Liver (tissue), 3 donors: ENCODE measurements around the gene FRMD1.

Experiments
- ATF3 ChIP-seq: IDR thresholded peaks from 2 replicates; pipeline ENCODE4 v1.6.1; 2016; ENCODE audit warnings: antibody characterized with exemption
- EGR1 ChIP-seq, 2 donors: IDR thresholded peaks; 2 replicates each; pipeline ENCODE4 v1.6.1; 2016 to 2018; ENCODE audit warnings: antibody characterized with exemption in 2 of 2, low read depth in 2 of 2
- FOXA1 ChIP-seq: IDR thresholded peaks from 2 replicates; pipeline ENCODE4 v1.6.1; 2016; ENCODE audit warnings: antibody characterized with exemption
- GABPA ChIP-seq, 2 donors: IDR thresholded peaks in 1 of 2; conservative IDR thresholded peaks in 1 of 2; 2 replicates each; pipeline ENCODE4 v1.6.1; 2016; ENCODE audit warnings: antibody characterized with exemption in 2 of 2, mild to moderate bottlenecking in 1 of 2, moderate library complexity in 1 of 2
- JUND ChIP-seq, 2 donors: IDR thresholded peaks; 2 replicates each; pipeline ENCODE4 v1.6.1; 2016; ENCODE audit warnings: antibody characterized with exemption in 2 of 2
- MAX ChIP-seq: IDR thresholded peaks from 2 replicates; pipeline ENCODE4 v1.6.1; 2016; ENCODE audit warnings: antibody characterized with exemption
- RAD21 ChIP-seq, 2 donors: IDR thresholded peaks; 2 replicates each; pipeline ENCODE4 v1.6.1; 2016; ENCODE audit warnings: antibody characterized with exemption in 2 of 2, mild to moderate bottlenecking in 2 of 2
- RXRA ChIP-seq, 2 donors: IDR thresholded peaks; 2 replicates each; pipeline ENCODE4 v1.6.1; 2017 to 2018; ENCODE audit warnings: antibody characterized with exemption in 2 of 2, mild to moderate bottlenecking in 1 of 2
- SP1 ChIP-seq: IDR thresholded peaks from 2 replicates; pipeline ENCODE4 v1.6.1; 2018; ENCODE audit warnings: antibody characterized with exemption, mild to moderate bottlenecking
- YY1 ChIP-seq: IDR thresholded peaks from 2 replicates; pipeline ENCODE4 v1.6.1; 2016; ENCODE audit warnings: antibody characterized with exemption, mild to moderate bottlenecking
- TF ChIP-seq, protein P1 (sequence below): fragments of 150-350 bp; IDR thresholded peaks from 2 replicates; pipeline ENCODE4 v1.5.1; 2017; ENCODE audit warnings: improper control_type of control experiment, low read depth, low read length; ENCODE audit not compliant: missing input control
- TF ChIP-seq, protein P2 (sequence below): IDR thresholded peaks from 2 replicates; pipeline ENCODE4 v1.6.1; 2016; ENCODE audit warnings: antibody characterized with exemption, mild to moderate bottlenecking
- TF ChIP-seq, protein P3 (sequence below): IDR thresholded peaks from 2 replicates; pipeline ENCODE4 v1.6.1; 2016; ENCODE audit warnings: antibody characterized with exemption
- donor health status: healthy.
- donor health status: healthy.

DNA sequence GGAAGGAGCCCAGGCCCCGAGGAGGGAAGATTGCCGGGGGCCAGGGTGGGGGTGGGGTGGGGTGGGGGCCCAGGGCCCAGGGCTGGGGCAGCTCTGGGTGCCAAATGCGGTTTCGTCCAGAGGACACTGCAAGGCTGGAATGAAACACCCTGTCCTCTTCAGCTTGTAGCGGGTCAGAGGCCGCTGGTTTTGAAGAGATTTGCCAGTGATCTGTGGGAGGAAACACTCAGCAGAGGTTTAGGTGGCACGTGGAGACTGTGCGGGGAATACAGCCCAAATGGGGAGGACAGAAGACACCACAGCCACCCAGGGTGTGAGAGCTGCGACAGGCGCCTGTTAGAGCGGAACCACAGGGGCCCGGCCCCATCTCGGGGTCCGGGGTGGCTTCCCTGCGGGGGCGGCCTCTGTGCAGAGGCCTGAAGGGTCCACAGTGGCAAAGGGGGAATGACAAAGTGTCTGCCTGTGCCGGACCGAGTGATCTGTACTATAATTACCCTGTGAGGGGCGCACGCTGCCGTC, 29.2 kb downstream of the FRMD1 start:
- TF ChIP-seq, protein P1, sequence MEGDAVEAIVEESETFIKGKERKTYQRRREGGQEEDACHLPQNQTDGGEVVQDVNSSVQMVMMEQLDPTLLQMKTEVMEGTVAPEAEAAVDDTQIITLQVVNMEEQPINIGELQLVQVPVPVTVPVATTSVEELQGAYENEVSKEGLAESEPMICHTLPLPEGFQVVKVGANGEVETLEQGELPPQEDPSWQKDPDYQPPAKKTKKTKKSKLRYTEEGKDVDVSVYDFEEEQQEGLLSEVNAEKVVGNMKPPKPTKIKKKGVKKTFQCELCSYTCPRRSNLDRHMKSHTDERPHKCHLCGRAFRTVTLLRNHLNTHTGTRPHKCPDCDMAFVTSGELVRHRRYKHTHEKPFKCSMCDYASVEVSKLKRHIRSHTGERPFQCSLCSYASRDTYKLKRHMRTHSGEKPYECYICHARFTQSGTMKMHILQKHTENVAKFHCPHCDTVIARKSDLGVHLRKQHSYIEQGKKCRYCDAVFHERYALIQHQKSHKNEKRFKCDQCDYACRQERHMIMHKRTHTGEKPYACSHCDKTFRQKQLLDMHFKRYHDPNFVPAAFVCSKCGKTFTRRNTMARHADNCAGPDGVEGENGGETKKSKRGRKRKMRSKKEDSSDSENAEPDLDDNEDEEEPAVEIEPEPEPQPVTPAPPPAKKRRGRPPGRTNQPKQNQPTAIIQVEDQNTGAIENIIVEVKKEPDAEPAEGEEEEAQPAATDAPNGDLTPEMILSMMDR: no peak
- TF ChIP-seq YY1 (no peak), FOXA1 (no peak), EGR1 (IDR thresholded peaks at IDR 0.05; ENCODE audit: low read depth in 2 of 2) (no peak), JUND (IDR thresholded peaks at IDR 0.05) (no peak), MAX (no peak), ATF3 (no peak), RAD21 (IDR thresholded peaks at IDR 0.05) (no peak), GABPA (IDR thresholded peaks at IDR 0.05 in 1 of 2, conservative IDR thresholded peaks at IDR 0.05 in 1 of 2) (no peak), RXRA (IDR thresholded peaks at IDR 0.05) (no peak), SP1 (no peak)
- TF ChIP-seq, protein P2, sequence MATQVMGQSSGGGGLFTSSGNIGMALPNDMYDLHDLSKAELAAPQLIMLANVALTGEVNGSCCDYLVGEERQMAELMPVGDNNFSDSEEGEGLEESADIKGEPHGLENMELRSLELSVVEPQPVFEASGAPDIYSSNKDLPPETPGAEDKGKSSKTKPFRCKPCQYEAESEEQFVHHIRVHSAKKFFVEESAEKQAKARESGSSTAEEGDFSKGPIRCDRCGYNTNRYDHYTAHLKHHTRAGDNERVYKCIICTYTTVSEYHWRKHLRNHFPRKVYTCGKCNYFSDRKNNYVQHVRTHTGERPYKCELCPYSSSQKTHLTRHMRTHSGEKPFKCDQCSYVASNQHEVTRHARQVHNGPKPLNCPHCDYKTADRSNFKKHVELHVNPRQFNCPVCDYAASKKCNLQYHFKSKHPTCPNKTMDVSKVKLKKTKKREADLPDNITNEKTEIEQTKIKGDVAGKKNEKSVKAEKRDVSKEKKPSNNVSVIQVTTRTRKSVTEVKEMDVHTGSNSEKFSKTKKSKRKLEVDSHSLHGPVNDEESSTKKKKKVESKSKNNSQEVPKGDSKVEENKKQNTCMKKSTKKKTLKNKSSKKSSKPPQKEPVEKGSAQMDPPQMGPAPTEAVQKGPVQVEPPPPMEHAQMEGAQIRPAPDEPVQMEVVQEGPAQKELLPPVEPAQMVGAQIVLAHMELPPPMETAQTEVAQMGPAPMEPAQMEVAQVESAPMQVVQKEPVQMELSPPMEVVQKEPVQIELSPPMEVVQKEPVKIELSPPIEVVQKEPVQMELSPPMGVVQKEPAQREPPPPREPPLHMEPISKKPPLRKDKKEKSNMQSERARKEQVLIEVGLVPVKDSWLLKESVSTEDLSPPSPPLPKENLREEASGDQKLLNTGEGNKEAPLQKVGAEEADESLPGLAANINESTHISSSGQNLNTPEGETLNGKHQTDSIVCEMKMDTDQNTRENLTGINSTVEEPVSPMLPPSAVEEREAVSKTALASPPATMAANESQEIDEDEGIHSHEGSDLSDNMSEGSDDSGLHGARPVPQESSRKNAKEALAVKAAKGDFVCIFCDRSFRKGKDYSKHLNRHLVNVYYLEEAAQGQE: no peak
- TF ChIP-seq, protein P3, sequence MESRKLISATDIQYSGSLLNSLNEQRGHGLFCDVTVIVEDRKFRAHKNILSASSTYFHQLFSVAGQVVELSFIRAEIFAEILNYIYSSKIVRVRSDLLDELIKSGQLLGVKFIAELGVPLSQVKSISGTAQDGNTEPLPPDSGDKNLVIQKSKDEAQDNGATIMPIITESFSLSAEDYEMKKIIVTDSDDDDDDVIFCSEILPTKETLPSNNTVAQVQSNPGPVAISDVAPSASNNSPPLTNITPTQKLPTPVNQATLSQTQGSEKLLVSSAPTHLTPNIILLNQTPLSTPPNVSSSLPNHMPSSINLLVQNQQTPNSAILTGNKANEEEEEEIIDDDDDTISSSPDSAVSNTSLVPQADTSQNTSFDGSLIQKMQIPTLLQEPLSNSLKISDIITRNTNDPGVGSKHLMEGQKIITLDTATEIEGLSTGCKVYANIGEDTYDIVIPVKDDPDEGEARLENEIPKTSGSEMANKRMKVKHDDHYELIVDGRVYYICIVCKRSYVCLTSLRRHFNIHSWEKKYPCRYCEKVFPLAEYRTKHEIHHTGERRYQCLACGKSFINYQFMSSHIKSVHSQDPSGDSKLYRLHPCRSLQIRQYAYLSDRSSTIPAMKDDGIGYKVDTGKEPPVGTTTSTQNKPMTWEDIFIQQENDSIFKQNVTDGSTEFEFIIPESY: no peak
